ENCODE results near the gene ZNF608.

- TF ChIP-seq, protein P1, sequence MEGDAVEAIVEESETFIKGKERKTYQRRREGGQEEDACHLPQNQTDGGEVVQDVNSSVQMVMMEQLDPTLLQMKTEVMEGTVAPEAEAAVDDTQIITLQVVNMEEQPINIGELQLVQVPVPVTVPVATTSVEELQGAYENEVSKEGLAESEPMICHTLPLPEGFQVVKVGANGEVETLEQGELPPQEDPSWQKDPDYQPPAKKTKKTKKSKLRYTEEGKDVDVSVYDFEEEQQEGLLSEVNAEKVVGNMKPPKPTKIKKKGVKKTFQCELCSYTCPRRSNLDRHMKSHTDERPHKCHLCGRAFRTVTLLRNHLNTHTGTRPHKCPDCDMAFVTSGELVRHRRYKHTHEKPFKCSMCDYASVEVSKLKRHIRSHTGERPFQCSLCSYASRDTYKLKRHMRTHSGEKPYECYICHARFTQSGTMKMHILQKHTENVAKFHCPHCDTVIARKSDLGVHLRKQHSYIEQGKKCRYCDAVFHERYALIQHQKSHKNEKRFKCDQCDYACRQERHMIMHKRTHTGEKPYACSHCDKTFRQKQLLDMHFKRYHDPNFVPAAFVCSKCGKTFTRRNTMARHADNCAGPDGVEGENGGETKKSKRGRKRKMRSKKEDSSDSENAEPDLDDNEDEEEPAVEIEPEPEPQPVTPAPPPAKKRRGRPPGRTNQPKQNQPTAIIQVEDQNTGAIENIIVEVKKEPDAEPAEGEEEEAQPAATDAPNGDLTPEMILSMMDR (IDR thresholded peaks at IDR 0.05; ENCODE audit: insufficient read depth, low read length): no peak
- no peak for TF ChIP-seq REST (IDR thresholded peaks at IDR 0.05; ENCODE audit: insufficient replicate concordance, low read depth)
Measured at GRCh38 chr5:124720593-124720992, 25.8 kb downstream of the ZNF608 start.

Measured in HL-60 (cell line).